Prostate gland (tissue), 2 donors: ENCODE data around the gene OR14I1. TPM values are rescaled to one million over a fixed set of nuclear protein-coding genes. Genes with fewer than 3 reads are reported as not detected.

ENCODE experiments used
- DNase-seq: peaks from one replicate; pipeline ENCODE4 v3.0.0-alpha.2; 2019; ENCODE audit warnings: low spot score
- H3K27ac ChIP-seq, 2 donors: fragments of 200-600 bp; sonication (generic); 2 replicates each; pipeline ENCODE4 v1.5.1; 2017 to 2019
- H3K27me3 ChIP-seq: fragments of 200-600 bp; sonication (generic); replicated peaks from 2 replicates; pipeline ENCODE4 v1.5.1; 2019; ENCODE audit not compliant: insufficient read depth
- H3K36me3 ChIP-seq, 2 donors: fragments of 200-600 bp; sonication (generic); 1 replicate in 1 of 2; 2 replicates in 1 of 2; pipeline versions ENCODE4 v1.5.1 to v1.8.1; 2017 to 2019
- H3K4me1 ChIP-seq: fragments of 200-600 bp; sonication (generic); replicated peaks from 2 replicates; pipeline ENCODE4 v1.5.1; 2019
- H3K4me3 ChIP-seq, 2 donors: fragments of 200-600 bp; sonication (generic); 2 replicates each; pipeline ENCODE4 v1.5.1; 2017 to 2019
- H3K9me3 ChIP-seq: fragments of 200-600 bp; sonication (generic); 2 replicates; pipeline ENCODE4 v1.5.1; 2017
- CTCF ChIP-seq, 4 experiments: fragments of 200-600 bp in 2 of 4; fragments of 450-650 bp in 2 of 4; sonication (generic) in 2 of 4; IDR thresholded peaks; 1 replicate in 3 of 4; 2 replicates in 1 of 4; pipeline ENCODE4 v1.5.1; 2016 to 2019; ENCODE audit warnings: antibody characterized with exemption in 4 of 4, mild to moderate bottlenecking in 2 of 4, moderate library complexity in 2 of 4
- POLR2A ChIP-seq: fragments of 450-650 bp; IDR thresholded peaks from one replicate; pipeline ENCODE4 v1.6.1; 2016; ENCODE audit warnings: antibody characterized with exemption, mild to moderate bottlenecking
- POLR2AphosphoS5 ChIP-seq: sonication (generic); formaldehyde crosslinking; IDR thresholded peaks from one replicate; pipeline ENCODE4 v1.6.1; 2017; ENCODE audit warnings: antibody characterized with exemption
- WGBS: methylation state at CpG from one replicate; pipeline ENCODE4 v1.1.5; 2018; 5-methylcytosine and 5-hydroxymethylcytosine counted together
- intact Hi-C: fragments of 100-400 bp; cut with DNase I; formaldehyde crosslinking; loops from one replicate; pipeline ENCODE4 v1.14.2; 2022
- total RNA-seq, 2 donors: library from RNA; depleted of rRNA; stranded (reverse); fragments of >200 nt; gene quantifications; one replicate each; pipeline ENCODE4 v1.1.0, GENCODE V29; 2016

OR14I1 gene
- not detected for total RNA-seq

- no peaks in the 10 kb centered on the region for H3K4me1 ChIP-seq
- no peaks in the 10 kb centered on the region for H3K36me3 ChIP-seq
- H3K27me3 ChIP-seq: no peaks in the 10 kb centered on the region
- H3K4me3 ChIP-seq: no peak within 1 kb of the TSS
- H3K27ac ChIP-seq: no peak within 1 kb of the TSS
- DNase-seq: no peak
- intact Hi-C loops: no loop called here
- 78% methylated on average over 1 of the region's 1 CpG for WGBS
- TF ChIP-seq CTCF (IDR thresholded peaks at IDR 0.05) (no peak), POLR2A (no peak), POLR2AphosphoS5 (no peak)
- no peaks in the 10 kb centered on the region for H3K9me3 ChIP-seq
Measured at GRCh38 chr1:248702714-248703113, at the start of gene OR14I1. TSS of gene OR14I1 (minus strand) at chr1:248702766.

- Histone ChIP-seq H3K4me3 (no peak overlapping the region), H3K9me3 (no peaks in the 10 kb centered on the region), H3K36me3 (no peaks in the 10 kb centered on the region), H3K27me3 (no peaks in the 10 kb centered on the region), H3K27ac (no peak overlapping the region), H3K4me1 (no peaks in the 10 kb centered on the region)
- 80% methylated on average over 4 of the region's 4 CpGs for WGBS
- DNase-seq: no peak
- intact Hi-C loops: no loop called here
- no peak for TF ChIP-seq POLR2AphosphoS5
- TF ChIP-seq POLR2A: no peak
- TF ChIP-seq CTCF (IDR thresholded peaks at IDR 0.05): no peak
Measured at GRCh38 chr1:248751635-248752034, 49.1 kb upstream of the OR14I1 start.

- H3K27me3 ChIP-seq: no peaks in the 10 kb centered on the region
- TF ChIP-seq POLR2A (no peak), POLR2AphosphoS5 (no peak), CTCF (IDR thresholded peaks at IDR 0.05) (no peak)
- intact Hi-C loops: no loop called here
- H3K27ac ChIP-seq: no peak overlapping the region
- no peaks in the 10 kb centered on the region for H3K36me3 ChIP-seq
- no peaks in the 10 kb centered on the region for H3K4me1 ChIP-seq
- no peak for DNase-seq
- no peak overlapping the region for H3K4me3 ChIP-seq
- no peaks in the 10 kb centered on the region for H3K9me3 ChIP-seq
- WGBS: 56% methylated on average over 5 of the region's 5 CpGs
Measured at GRCh38 chr1:248751142-248751541, 48.6 kb upstream of the OR14I1 start.

GRCh38 chr1:248750496-248750895 lies 47.9 kb upstream of the OR14I1 start:
- H3K4me3 ChIP-seq: no peak overlapping the region
- H3K9me3 ChIP-seq: no peaks in the 10 kb centered on the region
- intact Hi-C loops: no loop called here
- no peak overlapping the region for H3K27ac ChIP-seq
- TF ChIP-seq POLR2AphosphoS5 (no peak), POLR2A (no peak), CTCF (IDR thresholded peaks at IDR 0.05) (no peak)
- no peaks in the 10 kb centered on the region for H3K27me3 ChIP-seq
- no peaks in the 10 kb centered on the region for H3K36me3 ChIP-seq
- WGBS: 39% methylated on average over 2 of the region's 2 CpGs
- DNase-seq: no peak
- no peaks in the 10 kb centered on the region for H3K4me1 ChIP-seq

- Histone ChIP-seq H3K4me1 (no peaks in the 10 kb centered on the region), H3K9me3 (no peaks in the 10 kb centered on the region), H3K36me3 (no peaks in the 10 kb centered on the region), H3K27me3 (no peaks in the 10 kb centered on the region), H3K4me3 (no peak overlapping the region), H3K27ac (no peak overlapping the region)
- intact Hi-C loops: no loop called here
- TF ChIP-seq POLR2AphosphoS5: no peak
- 93% methylated on average over 9 of the region's 10 CpGs for WGBS
- DNase-seq: no peak
Measured at GRCh38 chr1:248748211-248748610, 45.6 kb upstream of the OR14I1 start.
